Stimulated activated CD4-positive, alpha-beta T cell treated with anti-CD3 and anti-CD28 coated beads, Interleukin-1b, Interleukin-23, amount 100 ng/mL, for 4 hours (primary cell): ENCODE data around the gene ADH1C.
"Not testable (repeated sequence)": the region's sequence is repeated elsewhere in the genome, so short reads cannot be mapped to it uniquely, and the experiment has no call there.

ENCODE experiments used
- DNase-seq, 2 donors: peaks; one replicate each; pipeline ENCODE4 v3.0.0-alpha.2; 2020; ENCODE audit warnings: low read depth in 2 of 2

The ADH1C gene

DNA sequence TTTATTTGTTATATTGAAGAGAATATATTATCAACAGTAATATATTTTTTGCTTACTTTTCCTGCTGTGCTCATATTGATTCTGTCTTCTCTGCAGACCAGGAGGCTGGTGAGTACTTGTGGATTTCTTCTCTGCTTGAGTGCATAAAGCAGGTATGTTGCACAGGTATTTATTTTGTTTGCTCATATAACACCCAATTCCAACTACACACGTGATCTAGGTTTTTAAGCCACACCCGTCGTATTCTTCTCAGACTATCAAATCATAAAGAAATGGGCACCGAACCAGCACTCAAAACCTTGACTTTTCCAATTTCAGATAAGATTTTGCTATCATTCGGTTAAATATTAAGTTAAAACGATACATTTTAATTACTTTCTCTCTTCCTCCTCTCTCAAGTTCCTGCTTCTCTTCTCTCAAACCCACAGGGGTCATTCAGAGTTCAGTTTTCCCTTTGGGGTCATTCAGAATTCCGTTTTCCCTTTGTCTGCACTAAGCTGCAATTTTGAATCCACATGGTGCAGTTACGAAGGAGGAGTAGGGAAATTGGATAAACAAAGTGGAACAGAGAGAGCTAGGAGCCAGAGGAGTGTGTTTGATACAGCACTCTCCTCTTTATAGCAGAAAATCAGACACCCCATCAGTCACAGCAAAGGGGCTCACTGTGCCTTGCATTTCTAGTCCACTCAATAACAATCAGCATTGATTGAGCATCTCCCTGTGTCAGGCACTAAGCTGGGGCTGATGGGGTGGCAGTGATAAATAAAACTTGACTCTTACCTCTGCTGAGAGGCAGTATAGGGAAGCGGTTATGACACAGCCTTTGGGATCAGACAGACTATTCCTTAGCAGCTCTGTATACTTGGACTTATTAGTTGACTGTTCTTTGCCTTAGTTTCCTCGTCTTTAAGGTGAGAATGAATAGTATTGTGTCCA, at the start of gene ADH1C:
ADH1C (minus strand) TSS at position 145 of the 936 bp plus-strand sequence; CDS start at position 74, 71 bp downstream.
- DNase-seq = no peak

DNA sequence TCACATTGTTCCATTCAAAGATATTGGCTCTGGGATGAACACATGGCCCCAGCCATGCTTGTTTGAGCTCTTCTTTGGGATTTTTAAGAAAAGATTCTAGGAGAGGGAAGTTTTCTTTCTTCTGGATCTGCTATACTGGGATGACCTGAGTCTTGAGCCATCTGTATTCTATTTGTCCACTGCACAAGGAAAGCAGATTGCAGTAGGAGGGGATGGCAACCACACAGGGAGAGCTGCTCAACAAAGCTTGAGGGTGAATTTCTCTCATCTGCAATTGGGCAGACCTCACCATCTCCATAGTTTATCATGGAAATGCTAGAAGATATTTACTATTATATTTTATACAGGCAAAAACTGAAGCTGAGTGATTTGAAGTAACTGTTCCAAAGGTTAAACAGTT, 48.3 kb upstream of the ADH1C start:
- no peak for DNase-seq

DNA sequence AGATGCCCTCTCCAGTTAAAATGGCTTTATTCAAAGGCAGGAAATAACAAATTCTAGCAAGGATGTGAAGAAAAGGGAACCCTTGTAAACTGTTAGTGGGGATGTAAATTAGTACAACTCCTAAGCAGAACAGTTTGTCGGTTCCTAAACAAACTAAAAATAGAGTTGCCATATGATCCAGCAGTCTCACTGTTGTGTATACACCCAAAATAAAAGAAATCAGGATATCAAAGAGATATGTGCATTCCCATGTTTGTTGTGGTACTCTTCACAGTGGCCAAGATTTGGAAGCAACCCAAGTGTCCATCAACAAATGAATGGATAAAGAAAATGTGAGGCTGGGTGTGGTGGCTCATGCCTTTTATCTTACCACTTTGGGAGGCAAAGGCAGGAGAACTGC, 46.5 kb upstream of the ADH1C start:
- no peak for DNase-seq

- no peak for DNase-seq
These were observed 43.2 kb upstream of the ADH1C start for GRCh38 chr4:99395595-99396364.

- DNase-seq = no peak
These were observed 42.4 kb upstream of the ADH1C start for GRCh38 chr4:99394896-99395295.

DNA sequence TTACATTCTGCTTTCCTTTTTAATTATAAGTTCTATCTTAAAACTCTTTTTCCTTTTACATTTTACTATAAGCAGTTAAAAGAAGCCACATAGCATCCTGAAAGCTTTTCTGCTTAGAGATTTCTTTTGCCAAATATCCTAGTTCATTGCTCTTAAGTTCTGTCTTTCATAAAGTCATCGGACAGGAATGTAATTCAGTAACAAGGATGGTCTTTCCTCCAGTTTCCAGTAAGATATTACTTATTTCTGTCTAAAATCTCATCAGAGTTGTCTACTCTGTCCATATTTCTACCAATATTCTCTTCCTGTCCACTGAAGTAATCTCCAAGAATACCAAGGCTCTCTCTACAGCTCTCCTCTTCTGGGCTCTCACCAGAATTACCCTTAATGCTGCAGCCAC, 37.5 kb upstream of the ADH1C start:
- DNase-seq = no peak

DNA sequence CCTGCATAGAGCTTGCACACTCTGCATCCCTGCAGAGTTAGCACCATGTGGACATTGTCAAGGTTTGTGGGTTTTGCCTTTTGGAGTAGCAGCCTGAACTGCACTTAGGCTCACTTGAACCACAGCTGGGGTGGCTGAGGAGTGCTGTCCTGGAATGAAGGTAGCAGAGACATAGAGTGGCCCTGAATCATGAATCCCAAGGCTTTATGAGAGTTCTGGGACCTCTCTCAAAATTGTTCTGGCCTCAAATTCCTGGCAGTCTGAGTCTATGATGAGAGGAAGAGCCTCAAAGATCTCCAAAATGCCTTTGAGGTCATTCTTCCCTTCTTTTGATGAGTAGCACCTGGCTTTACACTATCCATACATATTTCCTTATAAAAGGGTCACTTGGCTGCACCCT, 37.1 kb upstream of the ADH1C start:
- DNase-seq = no peak

GRCh38 chr4:99383833-99384392, 31.4 kb upstream of the ADH1C start:
- no peak for DNase-seq

DNA sequence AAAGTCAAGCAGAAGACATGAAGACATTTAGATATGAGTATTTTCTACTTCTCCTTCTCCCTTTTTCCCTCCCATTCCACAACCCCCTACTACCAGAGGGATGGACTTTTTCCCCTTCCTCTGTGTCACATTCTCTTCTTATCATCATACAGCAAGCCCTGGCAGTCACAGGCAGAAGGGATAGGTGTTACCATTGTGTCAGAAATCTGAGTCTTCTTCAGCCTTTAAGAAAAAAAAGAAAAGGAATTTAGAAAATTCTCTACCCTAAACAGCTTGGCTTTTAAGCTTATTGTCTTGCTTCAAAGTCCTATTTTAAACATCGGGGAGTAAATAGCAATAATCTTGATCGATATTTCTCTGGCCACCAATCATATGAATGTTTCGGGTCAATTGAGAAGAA, 30.9 kb upstream of the ADH1C start:
- DNase-seq = no peak

DNA sequence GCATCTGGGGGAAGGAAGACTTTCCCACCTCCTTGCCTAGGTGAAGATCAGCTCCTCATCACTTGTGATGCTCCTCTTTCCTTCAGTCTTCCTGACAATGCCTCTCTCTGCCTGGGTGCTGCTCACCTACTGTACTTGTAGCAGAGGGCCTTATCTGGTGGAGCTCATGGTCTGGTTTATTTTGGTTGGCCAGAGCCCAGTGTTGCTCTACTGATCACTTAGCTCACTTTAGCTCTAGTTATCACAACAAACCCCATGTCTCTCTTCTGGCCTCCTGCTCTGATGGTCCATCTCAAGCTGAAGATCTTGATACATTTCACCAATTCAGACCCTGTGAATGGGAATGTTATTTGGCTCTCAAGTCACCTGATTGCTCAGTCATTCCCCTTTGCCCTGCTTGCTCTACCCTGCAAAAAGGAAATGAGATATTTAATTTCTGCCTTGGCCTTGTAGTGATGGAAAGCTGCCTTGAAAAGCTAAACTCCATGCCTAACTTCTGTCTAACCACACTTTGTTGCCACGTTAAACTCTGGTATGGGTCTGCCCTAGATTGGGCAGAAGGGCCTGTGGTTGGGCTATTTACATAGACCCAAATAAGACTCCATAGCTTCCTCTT, 30.3 kb upstream of the ADH1C start:
- no peak for DNase-seq

DNA sequence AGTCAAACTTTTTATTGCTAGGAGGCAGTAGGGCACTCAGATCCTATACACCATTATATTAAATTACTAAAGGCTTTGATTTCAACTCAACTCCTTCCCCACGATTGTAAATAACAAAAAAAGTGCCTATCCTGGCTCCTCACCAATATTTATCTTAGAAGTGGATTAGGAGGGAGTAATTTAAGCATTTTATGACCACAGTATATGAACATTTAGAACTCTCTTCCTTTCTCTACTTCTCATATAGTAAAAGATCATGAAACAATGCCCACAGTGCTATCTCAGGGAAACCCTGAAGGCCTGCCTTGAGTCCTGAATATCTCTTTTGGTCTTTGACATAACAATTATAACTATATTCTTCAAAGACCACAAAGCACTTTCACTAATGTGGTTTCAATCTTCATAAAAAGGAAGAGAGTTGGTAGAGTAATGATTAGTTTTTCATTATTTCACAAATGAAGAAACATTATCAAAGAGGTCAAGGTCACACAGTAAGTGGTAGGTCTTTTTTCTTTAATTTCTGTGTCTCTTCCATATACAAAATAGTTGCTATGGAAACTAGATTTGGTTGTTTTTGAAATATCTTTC, 29.1 kb upstream of the ADH1C start:
- DNase-seq = no peak

- DNase-seq = no peak
These were observed 27.0 kb upstream of the ADH1C start for GRCh38 chr4:99379571-99379970.

- DNase-seq = no peak
These were observed 26.3 kb upstream of the ADH1C start for GRCh38 chr4:99378876-99379275.

GRCh38 chr4:99377341-99377740, 24.8 kb upstream of the ADH1C start:
- not testable (repeated sequence) for DNase-seq

GRCh38 chr4:99372464-99372863, 19.9 kb upstream of the ADH1C start:
- not testable (repeated sequence) for DNase-seq

DNA sequence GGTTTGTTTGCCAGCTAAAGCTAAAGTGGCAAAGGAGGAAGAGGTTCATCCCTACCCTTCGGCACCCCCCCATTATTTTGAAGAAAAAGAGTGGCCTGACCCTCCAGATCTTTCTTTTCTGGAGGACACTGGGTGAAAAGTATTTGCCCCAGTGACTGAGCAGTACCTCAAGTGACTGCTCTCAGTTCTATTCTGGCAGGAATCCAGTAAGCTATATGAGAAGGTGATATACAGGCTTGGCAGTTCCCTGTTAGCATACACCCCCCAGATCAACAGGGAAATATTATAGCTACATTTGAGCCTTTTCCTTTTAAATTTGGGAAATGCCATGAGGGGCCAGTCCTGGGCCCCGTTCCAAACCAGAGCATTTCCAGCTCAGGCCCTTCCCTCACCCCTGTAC, 15.3 kb upstream of the ADH1C start:
- DNase-seq = not testable (repeated sequence)

DNA sequence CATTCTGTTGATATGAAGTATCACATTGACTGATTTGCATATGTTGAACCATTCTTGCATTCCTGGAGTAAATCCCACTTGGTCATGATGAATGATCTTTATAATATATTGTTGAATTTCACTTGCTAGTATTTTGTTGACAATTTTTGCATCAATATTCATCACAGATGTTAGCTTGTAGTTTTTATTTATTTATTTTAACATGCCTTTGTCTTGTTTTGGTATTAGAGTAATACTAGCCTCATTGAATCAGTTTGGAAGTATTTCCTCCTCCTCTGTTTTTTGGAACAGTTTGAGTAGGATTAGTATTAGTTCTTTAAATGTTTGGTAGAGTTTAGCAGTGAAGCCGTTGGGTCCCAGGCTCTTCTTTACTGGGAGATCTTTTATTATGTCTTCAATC, 13.9 kb upstream of the ADH1C start:
- DNase-seq = no peak

DNA sequence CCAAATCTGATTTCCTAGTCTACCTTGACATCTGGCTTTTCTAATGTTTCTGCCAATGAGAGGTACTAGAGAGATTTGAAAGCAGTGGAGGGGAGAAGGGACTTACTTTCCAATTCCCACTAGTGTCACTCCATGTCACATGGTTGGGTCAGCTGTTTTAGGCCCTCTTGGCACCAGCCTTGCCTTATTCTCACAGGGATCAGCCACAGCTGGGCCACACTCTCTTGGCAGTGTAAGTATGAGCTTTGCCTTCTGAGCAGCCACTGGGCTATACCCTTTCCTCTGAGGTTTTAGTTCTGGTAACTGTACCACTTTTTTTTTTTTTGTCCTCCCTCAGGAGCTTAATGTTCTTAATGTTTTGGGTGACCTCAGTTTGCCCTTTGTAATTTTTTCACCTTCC, 10.2 kb upstream of the ADH1C start:
- no peak for DNase-seq

DNA sequence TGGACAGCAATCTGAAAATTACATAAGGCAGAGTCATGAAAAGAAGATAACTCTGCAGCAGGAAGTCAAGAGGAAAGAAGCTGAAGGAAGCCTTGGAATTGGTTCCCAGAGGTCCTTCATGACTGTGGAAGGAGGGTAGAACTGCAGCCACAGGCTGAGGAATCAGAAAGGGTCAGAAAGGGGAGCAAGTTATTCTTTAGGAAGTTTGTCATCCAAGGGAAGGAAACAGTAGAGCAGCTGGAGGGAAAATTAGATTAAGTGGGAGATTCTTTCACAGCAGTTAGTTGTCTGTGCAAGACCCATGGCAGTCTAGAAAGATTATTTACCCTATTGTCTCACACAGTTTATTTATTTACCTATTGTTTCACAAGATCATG, 9.3 kb upstream of the ADH1C start:
- no peak for DNase-seq

- no peak for DNase-seq
These were observed 8.8 kb upstream of the ADH1C start for GRCh38 chr4:99361268-99361898.

GRCh38 chr4:99359480-99360204, 7.1 kb upstream of the ADH1C start:
- no peak for DNase-seq
